Measurements from ENCODE around the gene NFKBIZ. TPM values are rescaled to one million over a fixed set of nuclear protein-coding genes. Genes with fewer than 3 reads are reported as not detected.

NFKBIZ gene
- total and polyA plus RNA-seq, 4 donors = 4.8 to 78.8 (median 23.7) TPM

GRCh38 chr3:101811875-101812274, 37.4 kb upstream of the NFKBIZ start:
- TF ChIP-seq GABPA (IDR thresholded peaks at IDR 0.05 in 1 of 2, conservative IDR thresholded peaks at IDR 0.05 in 1 of 2) = no peak
- TF ChIP-seq RAD21 (IDR thresholded peaks at IDR 0.05) = no peak
- no peak for TF ChIP-seq RXRA (IDR thresholded peaks at IDR 0.05)
- no peak for TF ChIP-seq EGR1 (IDR thresholded peaks at IDR 0.05; ENCODE audit: low read depth in 2 of 2)
- TF ChIP-seq CTCF (IDR thresholded peaks at IDR 0.05; ENCODE audit: low read depth, low read length, missing input control) = no peak
- TF ChIP-seq FOXA1 (IDR thresholded peaks at IDR 0.05) = no peak
- DNase-seq (ENCODE audit: low spot score) = no peak
- no peaks in the 10 kb centered on the region for H3K36me3 ChIP-seq (ENCODE audit: control insufficient read depth in 4 of 4, insufficient read depth in 3 of 4, low read depth in 1 of 4, low read length in 3 of 4)
- H3K4me1 ChIP-seq (ENCODE audit: control insufficient read depth in 4 of 4, insufficient read depth in 4 of 4, low read length in 3 of 4) = peaks cover 0 to 19% (median 14%) of the 10 kb centered on the region in 4 donors
- H3K4me3 ChIP-seq (ENCODE audit: low read depth in 1 of 3, low read length in 3 of 3) = no peak overlapping the region
- no peaks in the 10 kb centered on the region for H3K9me3 ChIP-seq (ENCODE audit: control insufficient read depth in 4 of 4, low read length in 3 of 4)
- H3K27ac ChIP-seq (ENCODE audit: low read depth in 1 of 2, low read length in 2 of 2) = no peak overlapping the region
- WGBS = 96% methylated on average over 2 of the region's 2 CpGs
- H3K27me3 ChIP-seq (ENCODE audit: control insufficient read depth in 4 of 4, insufficient read depth in 4 of 4, low read length in 3 of 4) = no peaks in the 10 kb centered on the region
- H3K9ac ChIP-seq (ENCODE audit: low read depth in 1 of 2, low read length in 2 of 2) = no peak overlapping the region

GRCh38 chr3:101812895-101813294, 36.4 kb upstream of the NFKBIZ start:
- Histone ChIP-seq H3K9ac (ENCODE audit: low read depth in 1 of 2, low read length in 2 of 2) (no peak overlapping the region), H3K27ac (ENCODE audit: low read depth in 1 of 2, low read length in 2 of 2) (no peak overlapping the region), H3K27me3 (ENCODE audit: control insufficient read depth in 4 of 4, insufficient read depth in 4 of 4, low read length in 3 of 4) (no peaks in the 10 kb centered on the region)

GRCh38 chr3:101813817-101814440, 35.4 kb upstream of the NFKBIZ start:
- no peaks in the 10 kb centered on the region for H3K36me3 ChIP-seq (ENCODE audit: control insufficient read depth in 4 of 4, insufficient read depth in 3 of 4, low read depth in 1 of 4, low read length in 3 of 4)
- H3K9me3 ChIP-seq (ENCODE audit: control insufficient read depth in 4 of 4, low read length in 3 of 4) = no peaks in the 10 kb centered on the region
- peaks cover 0 to 19% (median 14%) of the 10 kb centered on the region in 4 donors for H3K4me1 ChIP-seq (ENCODE audit: control insufficient read depth in 4 of 4, insufficient read depth in 4 of 4, low read length in 3 of 4)
- no peak for DNase-seq (ENCODE audit: low spot score)
- H3K27me3 ChIP-seq (ENCODE audit: control insufficient read depth in 4 of 4, insufficient read depth in 4 of 4, low read length in 3 of 4) = no peaks in the 10 kb centered on the region
- H3K4me3 ChIP-seq (ENCODE audit: low read depth in 1 of 3, low read length in 3 of 3) = peak overlapping the region in 1 of 3 donors; percentile 25
- 23% methylated on average over 7 of the region's 7 CpGs for WGBS
- peak overlapping the region; percentile 16 to 38 for H3K9ac ChIP-seq (ENCODE audit: low read depth in 1 of 2, low read length in 2 of 2)
- no peak overlapping the region for H3K27ac ChIP-seq (ENCODE audit: low read depth in 1 of 2, low read length in 2 of 2)
- TF ChIP-seq TAF1 (conservative IDR thresholded peaks at IDR 0.05) (peak; percentile 73), CTCF (IDR thresholded peaks at IDR 0.05; ENCODE audit: low read depth, low read length, missing input control) (peak; percentile 57), HNF4A (conservative IDR thresholded peaks at IDR 0.05) (no peak), NR2F2 (IDR thresholded peaks at IDR 0.05) (no peak), RAD21 (IDR thresholded peaks at IDR 0.05) (peak; percentile 90 to 94)

More at GRCh38 chr3:101812895-101813294, 36.4 kb upstream of the NFKBIZ start:
- H3K9me3 ChIP-seq (ENCODE audit: control insufficient read depth in 4 of 4, low read length in 3 of 4) = no peaks in the 10 kb centered on the region
- H3K4me3 ChIP-seq (ENCODE audit: low read depth in 1 of 3, low read length in 3 of 3) = no peak overlapping the region
- H3K4me1 ChIP-seq (ENCODE audit: control insufficient read depth in 4 of 4, insufficient read depth in 4 of 4, low read length in 3 of 4) = peaks cover 0 to 19% (median 14%) of the 10 kb centered on the region in 4 donors
- H3K36me3 ChIP-seq (ENCODE audit: control insufficient read depth in 4 of 4, insufficient read depth in 3 of 4, low read depth in 1 of 4, low read length in 3 of 4) = no peaks in the 10 kb centered on the region
- no peak for TF ChIP-seq FOXA1 (IDR thresholded peaks at IDR 0.05)
- no peak for TF ChIP-seq FOXA2 (IDR thresholded peaks at IDR 0.05)
- no peak for TF ChIP-seq CTCF (IDR thresholded peaks at IDR 0.05; ENCODE audit: low read depth, low read length, missing input control)
- no peak for DNase-seq (ENCODE audit: low spot score)

Data from liver (tissue), 9 donors.